PC-9 (cell line): ENCODE measurements around the gene GDF10. TPM values are rescaled to one million over a fixed set of nuclear protein-coding genes. Genes with fewer than 3 reads are reported as not detected.

Source experiments
- BruUV-seq: library from RNA; stranded (reverse); fragments of 400-500 nt; replicated peaks from 2 replicates; lab custom pipeline; 2021; lab: Mats Ljungman, UMichigan
- CTCF ChIA-PET: fragments of 300-600 bp; sonication (Branson Sonifier 250); formaldehyde crosslinking; loops from one replicate; lab custom pipeline; 2022; ENCODE audit warnings: antibody characterized with exemption; lab: Charles Lee
- POLR2A ChIA-PET: fragments of 300-600 bp; sonication (Branson Sonifier 250); formaldehyde crosslinking; loops from one replicate; lab custom pipeline; 2022; ENCODE audit warnings: antibody characterized with exemption; ENCODE audit not compliant: unreplicated experiment; lab: Charles Lee
- DNase-seq, 2 experiments: peaks; one replicate each; pipeline versions ENCODE4 v3.0.0 to v3.0.0-alpha.2; 2015 to 2022; ENCODE audit warnings: mixed read lengths in 1 of 2
- H2AFZ ChIP-seq: fragments of 200-600 bp; sonication (generic); 2 replicates; pipeline ENCODE4 v1.8.1; 2017; ENCODE audit warnings: antibody characterized with exemption
- H3F3A ChIP-seq: fragments of 200-600 bp; sonication (generic); 2 replicates; pipeline ENCODE4 v1.8.1; 2017; ENCODE audit warnings: antibody characterized with exemption, mild to moderate bottlenecking, low read depth; ENCODE audit not compliant: insufficient read depth
- H3K27ac ChIP-seq: fragments of 200-600 bp; sonication (generic); 2 replicates; pipeline ENCODE4 v1.6.1; 2016; ENCODE audit warnings: mixed run types
- H3K27me3 ChIP-seq: fragments of 200-600 bp; sonication (generic); 2 replicates; pipeline ENCODE4 v1.6.1; 2016; ENCODE audit warnings: low read depth, mixed run types; ENCODE audit not compliant: insufficient read depth
- H3K36me3 ChIP-seq: fragments of 200-600 bp; sonication (generic); 2 replicates; pipeline ENCODE4 v1.6.1; 2016; ENCODE audit warnings: low read depth, mixed run types
- H3K4me1 ChIP-seq: fragments of 200-600 bp; sonication (generic); replicated peaks from 2 replicates; pipeline ENCODE4 v1.6.1; 2016; ENCODE audit warnings: mixed run types; ENCODE audit not compliant: insufficient read depth
- H3K4me2 ChIP-seq: fragments of 200-600 bp; sonication (generic); 2 replicates; pipeline ENCODE4 v1.6.1; 2017; ENCODE audit warnings: mixed run types
- H3K4me3 ChIP-seq: fragments of 200-600 bp; sonication (generic); 2 replicates; pipeline ENCODE4 v1.6.1; 2016; ENCODE audit warnings: mixed run types
- H3K79me2 ChIP-seq: fragments of 200-600 bp; sonication (generic); 2 replicates; pipeline ENCODE4 v1.6.1; 2017; ENCODE audit warnings: low read depth, mixed run types
- H3K9me2 ChIP-seq: fragments of 200-600 bp; sonication (generic); 2 replicates; pipeline ENCODE4 v1.8.1; 2017; ENCODE audit warnings: mild to moderate bottlenecking; ENCODE audit not compliant: insufficient read depth
- H3K9me3 ChIP-seq: fragments of 200-600 bp; sonication (generic); 2 replicates; pipeline ENCODE4 v1.8.1; 2016; ENCODE audit warnings: low read depth; ENCODE audit not compliant: insufficient read depth
- H4K20me1 ChIP-seq: fragments of 200-600 bp; sonication (generic); 2 replicates; pipeline ENCODE4 v1.8.1; 2017; ENCODE audit not compliant: insufficient read depth
- CTCF ChIP-seq: fragments of 200-600 bp; sonication (generic); conservative IDR thresholded peaks from 2 replicates; pipeline ENCODE4 v1.6.1; 2017; ENCODE audit warnings: mixed run types, antibody characterized with exemption, mild to moderate bottlenecking, moderate library complexity
- EZH2 ChIP-seq: fragments of 200-600 bp; sonication (generic); IDR thresholded peaks from 2 replicates; pipeline ENCODE4 v1.8.0; 2017; ENCODE audit warnings: antibody characterized with exemption, low read depth
- intact Hi-C: fragments of 100-400 bp; cut with micrococcal nuclease; formaldehyde crosslinking; loops from one replicate; pipeline ENCODE4 v1.10.0; 2022; ENCODE audit not compliant: unreplicated experiment
- total RNA-seq: library from RNA; stranded (reverse); gene quantifications from 2 replicates; pipeline ENCODE4 v1.2.3, GENCODE V29; 2021

Gene GDF10
- total RNA-seq, 1 experiment from 2014 or later: not detected

- Histone ChIP-seq H3K27me3 (peaks cover 14% of the 10 kb centered on the region), H3K4me2 (no peak overlapping the region), H2AFZ (no peak overlapping the region), H4K20me1 (no peaks in the 10 kb centered on the region), H3F3A (no peaks in the 10 kb centered on the region), H3K9me2 (no peaks in the 10 kb centered on the region), H3K27ac (no peak overlapping the region), H3K4me3 (no peak overlapping the region), H3K4me1 (no peaks in the 10 kb centered on the region), H3K9me3 (no peaks in the 10 kb centered on the region), H3K79me2 (no peaks in the 10 kb centered on the region), H3K36me3 (no peaks in the 10 kb centered on the region)
- TF ChIP-seq EZH2 (no peak), CTCF (no peak)
- intact Hi-C loops: no loop called here
- POLR2A ChIA-PET: interaction anchor here (0.7 kb wide), 1 partner anchor 29 kb away, joined by 4 read pairs; no protein-coding TSS in a partner anchor
- BruUV-seq: no TSS peak
- no peak for DNase-seq
- CTCF ChIA-PET: no interaction called here
These were observed 5.9 kb upstream of the GDF10 start for GRCh38 chr10:47294057-47294456.

- no TSS peak for BruUV-seq
- CTCF ChIA-PET: no interaction called here
- H3K9me2 ChIP-seq: no peaks in the 10 kb centered on the region
- H3K4me1 ChIP-seq: no peaks in the 10 kb centered on the region
- H4K20me1 ChIP-seq: no peaks in the 10 kb centered on the region
- POLR2A ChIA-PET: interaction anchor here (0.7 kb wide), 1 partner anchor 28 kb away, joined by 4 read pairs; no protein-coding TSS in a partner anchor
- H3K27ac ChIP-seq: no peak overlapping the region
- no peaks in the 10 kb centered on the region for H3K79me2 ChIP-seq
- intact Hi-C loops: no loop called here
- DNase-seq: no peak
- H3K36me3 ChIP-seq: no peaks in the 10 kb centered on the region
- no peak overlapping the region for H2AFZ ChIP-seq
- TF ChIP-seq EZH2 (no peak), CTCF (no peak)
- H3K4me3 ChIP-seq: no peak overlapping the region
- no peaks in the 10 kb centered on the region for H3K9me3 ChIP-seq
- H3K27me3 ChIP-seq: peaks cover 14% of the 10 kb centered on the region
- H3K4me2 ChIP-seq: no peak overlapping the region
- H3F3A ChIP-seq: no peaks in the 10 kb centered on the region
These were observed 5.5 kb upstream of the GDF10 start for GRCh38 chr10:47294501-47294900.

- no peaks in the 10 kb centered on the region for H3K9me3 ChIP-seq
- no peaks in the 10 kb centered on the region for H3F3A ChIP-seq
- BruUV-seq: no TSS peak
- H3K4me1 ChIP-seq: no peaks in the 10 kb centered on the region
- CTCF ChIA-PET: no interaction called here
- H3K4me3 ChIP-seq: no peak overlapping the region
- no peak overlapping the region for H2AFZ ChIP-seq
- POLR2A ChIA-PET: no interaction called here
- TF ChIP-seq CTCF: no peak
- TF ChIP-seq EZH2: no peak
- DNase-seq: no peak
- no peaks in the 10 kb centered on the region for H3K79me2 ChIP-seq
- H3K4me2 ChIP-seq: no peak overlapping the region
- intact Hi-C loops: no loop called here
- no peaks in the 10 kb centered on the region for H3K9me2 ChIP-seq
- H3K27ac ChIP-seq: no peak overlapping the region
- peaks cover 14% of the 10 kb centered on the region for H3K27me3 ChIP-seq
- no peaks in the 10 kb centered on the region for H4K20me1 ChIP-seq
- H3K36me3 ChIP-seq: no peaks in the 10 kb centered on the region
These were observed 4.6 kb upstream of the GDF10 start for GRCh38 chr10:47295411-47295810.
